HepG2 (cell line): ENCODE data around the gene PDPR. TPM values are rescaled to one million over a fixed set of nuclear protein-coding genes. Genes with fewer than 3 reads are reported as not detected.

Source experiments
- ARHGAP35 ChIP-seq: sonication (generic); formaldehyde crosslinking; IDR thresholded peaks from 2 replicates; pipeline ENCODE4 v1.9.0; 2022; ENCODE audit warnings: mild to moderate bottlenecking, inconsistent platforms, moderate library complexity, missing genetic modification reagents, borderline replicate concordance
- ARID3A ChIP-seq: IDR thresholded peaks from 2 replicates; pipeline ENCODE4 v1.6.1; 2012; ENCODE audit warnings: low read depth, low read length, improper control_type of control experiment
- BCL6 ChIP-seq: IDR thresholded peaks from 2 replicates; pipeline ENCODE4 v1.6.1; 2016; ENCODE audit warnings: missing genetic modification reagents, missing compliant biosample characterization
- FOXA1 ChIP-seq, 2 experiments: fragments of 450-650 bp in 1 of 2; sonication (generic) in 1 of 2; formaldehyde crosslinking in 1 of 2; IDR thresholded peaks; 2 replicates each; pipeline versions ENCODE4 v1.4.0 to v1.6.1; 2016 to 2020; ENCODE audit warnings: missing genetic modification reagents in 1 of 2
- HOXA3 ChIP-seq: sonication (generic); formaldehyde crosslinking; IDR thresholded peaks from 2 replicates; pipeline ENCODE4 v1.5.0; 2020; ENCODE audit warnings: missing genetic modification reagents
- KIAA2018 ChIP-seq: sonication (generic); formaldehyde crosslinking; IDR thresholded peaks from 2 replicates; pipeline ENCODE4 v1.5.0; 2020; ENCODE audit warnings: mild to moderate bottlenecking, missing genetic modification reagents, borderline replicate concordance
- MZF1 ChIP-seq: sonication (generic); formaldehyde crosslinking; IDR thresholded peaks from 2 replicates; pipeline ENCODE4 v1.8.1; 2023; ENCODE audit warnings: mild to moderate bottlenecking, missing genetic modification reagents, borderline replicate concordance
- PHF5A ChIP-seq: IDR thresholded peaks from one replicate; pipeline ENCODE4 v1.6.1; 2018; ENCODE audit warnings: low read depth, missing genetic modification reagents; ENCODE audit not compliant: unreplicated experiment
- POGZ ChIP-seq: sonication (generic); formaldehyde crosslinking; IDR thresholded peaks from 2 replicates; pipeline ENCODE4 v1.4.0; 2020; ENCODE audit warnings: mild to moderate bottlenecking, missing genetic modification reagents
- SMYD3 ChIP-seq: sonication (generic); formaldehyde crosslinking; IDR thresholded peaks from 2 replicates; pipeline ENCODE4 v1.8.1; 2023; ENCODE audit warnings: mild to moderate bottlenecking, missing genetic modification reagents
- TFDP2 ChIP-seq: sonication (generic); formaldehyde crosslinking; IDR thresholded peaks from 2 replicates; pipeline ENCODE4 v1.4.0; 2020; ENCODE audit warnings: missing genetic modification reagents
- TOPORS ChIP-seq: sonication (generic); formaldehyde crosslinking; IDR thresholded peaks from 2 replicates; pipeline ENCODE4 v1.8.0; 2023; ENCODE audit warnings: mild to moderate bottlenecking, missing genetic modification reagents
- ZMYM2 ChIP-seq: sonication (generic); formaldehyde crosslinking; IDR thresholded peaks from 2 replicates; pipeline ENCODE4 v1.8.0; 2022; ENCODE audit warnings: mild to moderate bottlenecking, missing genetic modification reagents
- ZMYM3 ChIP-seq: sonication (generic); formaldehyde crosslinking; IDR thresholded peaks from 2 replicates; pipeline ENCODE4 v1.5.1; 2020; ENCODE audit warnings: mild to moderate bottlenecking, missing genetic modification reagents
- polyA plus RNA-seq, 8 experiments: library from polyadenylated mRNA; depleted of rRNA in 3 of 8; stranded (reverse) in 7 of 8; unstranded in 1 of 8; fragments of >200 nt; fragmentation: Illumina TruSeq in 4 of 8; extraction: Trizol in 4 of 8; gene quantifications; 2 replicates each; pipeline versions ENCODE4 v1.2.1 to v1.2.3, GENCODE V29; 2011 to 2016; ENCODE audit warnings: low read depth in 4 of 8, missing spikeins in 1 of 8, mixed read lengths in 1 of 8; ENCODE audit not compliant: insufficient read depth in 1 of 8
- total RNA-seq, 5 experiments: library from RNA; depleted of rRNA; stranded (reverse); fragments of >200 nt; fragmentation: Illumina TruSeq; extraction: Trizol; gene quantifications; 2 replicates each; pipeline ENCODE4 v1.2.3, GENCODE V29; 2016; ENCODE audit warnings: low read depth in 1 of 5
- TF ChIP-seq, protein P1 (sequence below): sonication (generic); formaldehyde crosslinking; IDR thresholded peaks from 2 replicates; pipeline ENCODE4 v1.4.0; 2020; ENCODE audit warnings: mild to moderate bottlenecking, missing genetic modification reagents

Gene PDPR
- total and polyA plus RNA-seq, 2 of the 13 experiments (the other 11 are each of a cell fraction or from before 2014, with no cell fraction given), result 19.5 to 29.9 TPM

DNA sequence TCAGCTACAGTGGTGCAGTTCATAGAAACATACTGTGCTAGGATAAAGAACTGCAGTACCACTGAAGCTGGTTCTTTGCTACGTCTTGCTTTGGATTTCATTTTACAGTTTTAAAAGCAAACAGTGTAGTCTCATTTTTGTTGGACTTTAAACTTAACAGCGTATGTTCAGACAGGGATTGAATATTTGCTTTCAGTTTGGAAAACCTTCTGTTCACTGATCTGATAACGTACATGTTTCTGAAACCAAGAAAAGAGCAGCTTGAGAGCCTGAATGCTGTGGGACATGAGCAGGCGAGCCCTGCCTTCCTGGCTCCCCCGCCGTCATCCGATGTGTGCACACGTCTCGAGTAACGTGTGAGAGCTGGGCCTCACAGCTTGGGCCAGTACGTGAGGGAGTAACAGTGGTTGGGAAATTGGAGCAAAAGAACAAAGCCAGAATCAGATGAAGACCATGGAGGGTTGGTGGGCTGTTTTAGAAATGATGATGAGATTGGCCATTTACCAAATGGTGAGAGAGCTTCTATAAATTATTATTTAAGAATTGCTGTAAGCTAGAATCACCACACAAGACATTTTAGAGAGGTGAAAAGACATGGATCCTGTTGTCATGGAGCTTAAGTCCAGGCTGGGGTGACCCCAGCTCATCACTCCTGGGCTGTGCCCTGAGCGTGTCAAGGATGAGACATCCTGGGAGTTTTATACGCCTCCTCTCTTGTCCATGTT, 38.6 kb downstream of the PDPR start (continued):
- TF ChIP-seq MZF1 (CRISPR knock-in tag) (peak; percentile 66; the same call in 1 of the 2 replicates), PHF5A (CRISPR knock-in tag) (peak; percentile 78), POGZ (CRISPR knock-in tag) (peak; percentile 72; the same call in 1 of the 2 replicates), SMYD3 (CRISPR knock-in tag) (no peak), BCL6 (CRISPR knock-in tag) (peak; percentile 50), ZMYM3 (CRISPR knock-in tag) (peak; percentile 89), TOPORS (CRISPR knock-in tag) (0 out of 2 replicates have a peak, but pooled peaks have one; percentile 45), ARID3A (peak; percentile 30; the same call in 1 of the 2 replicates), ARHGAP35 (0 out of 2 replicates have a peak, but pooled peaks have one; percentile 45), HOXA3 (CRISPR knock-in tag) (peak; percentile 71), KIAA2018 (no peak), TFDP2 (peak; percentile 26; the same call in 1 of the 2 replicates), FOXA1 (IDR thresholded peaks at IDR 0.05) (no peak), FOXA1 (CRISPR knock-in tag; IDR thresholded peaks at IDR 0.05) (peak; percentile 60), ZMYM2 (CRISPR knock-in tag) (0 out of 2 replicates have a peak, but pooled peaks have one; percentile 32)
- TF ChIP-seq, protein P1, sequence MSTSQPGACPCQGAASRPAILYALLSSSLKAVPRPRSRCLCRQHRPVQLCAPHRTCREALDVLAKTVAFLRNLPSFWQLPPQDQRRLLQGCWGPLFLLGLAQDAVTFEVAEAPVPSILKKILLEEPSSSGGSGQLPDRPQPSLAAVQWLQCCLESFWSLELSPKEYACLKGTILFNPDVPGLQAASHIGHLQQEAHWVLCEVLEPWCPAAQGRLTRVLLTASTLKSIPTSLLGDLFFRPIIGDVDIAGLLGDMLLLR, result 0 out of 2 replicates have a peak, but pooled peaks have one; percentile 39
